Uterus (tissue), 2 donors: ENCODE data around the gene ESPNL.

Experiments used
- CTCF ChIP-seq, 4 experiments: fragments of 200-600 bp in 2 of 4; fragments of 450-650 bp in 2 of 4; sonication (generic) in 2 of 4; IDR thresholded peaks; one replicate each; pipeline ENCODE4 v1.5.1; 2016 to 2019; ENCODE audit warnings: antibody characterized with exemption in 4 of 4, mild to moderate bottlenecking in 2 of 4, moderate library complexity in 1 of 4
- POLR2A ChIP-seq, 2 donors: fragments of 450-650 bp; IDR thresholded peaks; one replicate each; pipeline ENCODE4 v1.6.1; 2016; ENCODE audit warnings: antibody characterized with exemption in 2 of 2, mild to moderate bottlenecking in 1 of 2, moderate library complexity in 1 of 2

- no peak for TF ChIP-seq CTCF (IDR thresholded peaks at IDR 0.05)
- no peak for TF ChIP-seq POLR2A (IDR thresholded peaks at IDR 0.05)
Observed at GRCh38 chr2:238108423-238109183, 8.5 kb downstream of the ESPNL start.
